GM23248 (cell line): Measurements from ENCODE around the gene CSNK2A1. TPM values are rescaled to one million over a fixed set of nuclear protein-coding genes. Genes with fewer than 3 reads are reported as not detected.
"Not testable (repeated sequence)": the region's sequence is repeated elsewhere in the genome, so short reads cannot be mapped to it uniquely, and the experiment has no call there.

Source experiments
- DNase-seq: peaks from one replicate; pipeline ENCODE4 v3.0.0-alpha.2; 2015
- H2AFZ ChIP-seq: fragments of 200-600 bp; sonication (generic); 2 replicates; pipeline ENCODE4 v1.6.1; 2016; ENCODE audit warnings: antibody characterized with exemption
- H3F3A ChIP-seq: fragments of 200-600 bp; sonication (generic); 2 replicates; pipeline ENCODE4 v1.6.1; 2016; ENCODE audit warnings: mild to moderate bottlenecking, antibody characterized with exemption, mixed run types; ENCODE audit not compliant: insufficient read depth
- H3K27ac ChIP-seq: fragments of 200-600 bp; sonication (generic); 2 replicates; pipeline ENCODE4 v1.5.1; 2016; ENCODE audit warnings: mild to moderate bottlenecking
- H3K27me3 ChIP-seq: fragments of 200-600 bp; sonication (generic); replicated peaks from 2 replicates; pipeline ENCODE4 v1.6.1; 2016; ENCODE audit warnings: mild to moderate bottlenecking; ENCODE audit not compliant: insufficient read depth
- H3K36me3 ChIP-seq: fragments of 200-600 bp; sonication (generic); 2 replicates; pipeline ENCODE4 v1.6.1; 2016; ENCODE audit warnings: low read depth, mild to moderate bottlenecking
- H3K4me1 ChIP-seq: fragments of 200-600 bp; sonication (generic); 2 replicates; pipeline ENCODE4 v1.6.1; 2016; ENCODE audit warnings: mild to moderate bottlenecking; ENCODE audit not compliant: insufficient read depth
- H3K4me2 ChIP-seq: fragments of 200-600 bp; sonication (generic); one replicate; pipeline ENCODE4 v1.6.1; 2016; ENCODE audit warnings: mild to moderate bottlenecking; ENCODE audit not compliant: unreplicated experiment
- H3K4me3 ChIP-seq: fragments of 200-600 bp; sonication (generic); 2 replicates; pipeline ENCODE4 v1.5.1; 2016; ENCODE audit warnings: mild to moderate bottlenecking
- H3K79me2 ChIP-seq: fragments of 200-600 bp; sonication (generic); 2 replicates; pipeline ENCODE4 v1.6.1; 2016; ENCODE audit warnings: mild to moderate bottlenecking; ENCODE audit not compliant: insufficient read depth
- H3K9ac ChIP-seq: fragments of 200-600 bp; sonication (generic); 2 replicates; pipeline ENCODE4 v1.6.1; 2016; ENCODE audit warnings: mild to moderate bottlenecking
- H3K9me2 ChIP-seq: fragments of 200-600 bp; sonication (generic); 2 replicates; pipeline ENCODE4 v1.6.1; 2016; ENCODE audit warnings: mixed run types, mild to moderate bottlenecking, moderate library complexity; ENCODE audit not compliant: insufficient read depth
- H3K9me3 ChIP-seq: fragments of 200-600 bp; sonication (generic); one replicate; pipeline ENCODE4 v1.6.1; 2017; ENCODE audit warnings: low read depth
- H4K20me1 ChIP-seq: fragments of 200-600 bp; sonication (generic); 2 replicates; pipeline ENCODE4 v1.6.0; 2016; ENCODE audit not compliant: insufficient read depth
- EZH2 ChIP-seq: fragments of 200-600 bp; sonication (generic); IDR thresholded peaks from 2 replicates; pipeline ENCODE4 v1.6.1; 2018; ENCODE audit warnings: antibody characterized with exemption, mild to moderate bottlenecking; ENCODE audit not compliant: insufficient read depth, poor library complexity, severe bottlenecking
- EZH2phosphoT487 ChIP-seq: fragments of 200-600 bp; sonication (generic); IDR thresholded peaks from 2 replicates; pipeline ENCODE4 v1.6.1; 2018; ENCODE audit warnings: antibody characterized with exemption, moderate library complexity, mild to moderate bottlenecking, low read depth; ENCODE audit not compliant: insufficient read depth
- WGBS, 2 experiments: methylation state at CpG; one replicate each; pipeline ENCODE4 v1.1.6; 2015 to 2017; ENCODE audit warnings: low lambda C conversion rate in 2 of 2, low coverage in 1 of 2; ENCODE audit errors: missing lambda C conversion rate in 2 of 2; 5-methylcytosine and 5-hydroxymethylcytosine counted together
- in situ Hi-C: fragments of 300-500 bp; cut with MboI; formaldehyde crosslinking; loops from 2 replicates; pipeline ENCODE4 v1.15.0; 2020
- polyA plus RNA-seq: library from polyadenylated mRNA; unstranded; fragments of >200 nt; fragmentation: Nextera tagmentation; extraction: Ambion mirVana; gene quantifications from 2 replicates; pipeline ENCODE4 v1.2.1, GENCODE V29; 2016
- total RNA-seq: library from RNA; depleted of rRNA; stranded (reverse); fragments of >200 nt; shearing (Covaris generic); gene quantifications from 2 replicates; pipeline ENCODE4 v1.2.3, GENCODE V29; 2014

CSNK2A1 gene
- total and polyA plus RNA-seq, 2 experiments from 2014 or later, result 69.0 to 98.8 TPM

DNA sequence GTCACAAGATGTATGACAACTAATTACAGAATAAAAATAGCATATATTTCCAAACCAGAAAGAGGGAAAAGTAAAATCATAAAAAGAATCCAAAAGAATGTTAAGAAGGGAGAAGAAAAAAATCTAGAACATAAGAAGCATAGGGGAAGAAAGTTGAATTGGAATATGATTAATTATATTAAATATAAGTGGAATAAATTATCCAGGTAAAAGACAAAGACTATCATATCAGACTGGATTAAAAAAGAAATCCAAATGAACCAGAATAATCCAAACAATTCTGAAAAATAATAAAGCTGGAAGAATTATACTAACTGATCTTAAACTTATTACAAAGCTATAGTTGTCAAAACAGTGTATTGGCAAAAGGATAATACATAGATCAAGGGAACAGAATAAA is 23.6 kb downstream of the CSNK2A1 start:
- Histone ChIP-seq H3F3A (peaks cover 32% of the 10 kb centered on the region; the same call in 1 of the 2 replicates), H3K36me3 (peaks cover 13% of the 10 kb centered on the region), H3K4me2 (no peak overlapping the region), H3K9ac (no peak overlapping the region), H2AFZ (no peak overlapping the region), H3K9me2 (no peaks in the 10 kb centered on the region), H3K27ac (no peak overlapping the region), H3K27me3 (no peaks in the 10 kb centered on the region), H3K4me3 (no peak overlapping the region), H3K79me2 (peaks cover 100% of the 10 kb centered on the region), H4K20me1 (peaks cover 31% of the 10 kb centered on the region; the same call in 1 of the 2 replicates), H3K9me3 (peaks cover 4% of the 10 kb centered on the region), H3K4me1 (peaks cover 15% of the 10 kb centered on the region)
- DNase-seq, result no peak
- in situ Hi-C loops, result no loop called here
- TF ChIP-seq EZH2, result no peak
- no peak for TF ChIP-seq EZH2phosphoT487

DNA sequence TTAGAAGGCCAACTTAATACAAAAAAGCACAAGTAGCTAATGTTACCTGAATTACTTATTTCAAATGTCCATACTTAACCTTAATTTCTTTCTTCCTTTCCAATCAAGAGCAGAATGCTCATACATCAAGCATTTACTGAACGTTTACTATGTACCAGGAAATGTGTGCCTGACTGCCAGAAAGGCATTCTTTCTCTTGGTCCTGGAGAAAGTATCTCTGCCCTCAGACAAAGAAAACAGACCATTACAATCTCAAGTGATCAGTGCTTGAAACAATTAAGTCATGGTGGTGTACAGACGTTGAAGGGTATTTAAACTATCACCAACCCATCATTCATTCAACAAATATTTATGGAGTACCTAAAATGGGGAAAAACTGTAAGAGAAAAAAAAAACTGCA is 26.4 kb downstream of the CSNK2A1 start:
- H3K4me1 ChIP-seq, result peaks cover 26% of the 10 kb centered on the region
- in situ Hi-C loops, result no loop called here
- no peaks in the 10 kb centered on the region for H3K27me3 ChIP-seq
- peaks cover 5% of the 10 kb centered on the region; the same call in 1 of the 2 replicates for H3K36me3 ChIP-seq
- H2AFZ ChIP-seq, result no peak overlapping the region
- peaks cover 4% of the 10 kb centered on the region for H3K9me3 ChIP-seq
- H3K4me3 ChIP-seq, result no peak overlapping the region
- no peak overlapping the region for H3K4me2 ChIP-seq
- 4 to 7% methylated on average over 2 of the region's 2 CpGs for WGBS, 2 experiments
- H3K9me2 ChIP-seq, result no peaks in the 10 kb centered on the region
- peaks cover 32% of the 10 kb centered on the region; the same call in 1 of the 2 replicates for H3F3A ChIP-seq
- TF ChIP-seq EZH2phosphoT487 (no peak), EZH2 (no peak)
- H3K9ac ChIP-seq, result no peak overlapping the region
- H3K79me2 ChIP-seq, result peaks cover 100% of the 10 kb centered on the region
- DNase-seq, result no peak
- H3K27ac ChIP-seq, result peak overlapping the region; percentile 19
- H4K20me1 ChIP-seq, result peaks cover 43% of the 10 kb centered on the region; the same call in 1 of the 2 replicates

DNA sequence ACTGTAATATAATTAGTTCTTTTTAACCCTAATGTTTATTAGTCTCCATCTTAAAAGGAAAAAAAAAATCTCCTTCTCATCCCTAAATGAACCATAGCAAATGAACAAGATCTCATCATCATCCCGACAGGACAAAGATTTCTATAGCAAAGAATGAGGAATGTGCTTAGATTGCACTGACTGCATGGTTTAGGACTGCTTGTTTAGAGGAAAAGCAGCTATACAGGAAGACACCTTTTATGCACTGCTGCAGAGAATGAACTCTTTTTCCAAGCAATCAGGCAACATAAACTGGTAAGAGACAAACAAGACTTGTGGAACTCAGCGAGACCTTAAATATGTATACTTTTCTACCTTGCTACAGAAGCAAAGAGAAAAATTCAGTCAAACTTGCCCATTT is 26.8 kb downstream of the CSNK2A1 start:
- in situ Hi-C loops, result no loop called here
- no peaks in the 10 kb centered on the region for H3K9me2 ChIP-seq
- DNase-seq, result no peak
- no peak overlapping the region for H3K4me3 ChIP-seq
- peaks cover 32% of the 10 kb centered on the region; the same call in 1 of the 2 replicates for H3F3A ChIP-seq
- peaks cover 4% of the 10 kb centered on the region for H3K9me3 ChIP-seq
- H3K9ac ChIP-seq, result no peak overlapping the region
- TF ChIP-seq EZH2 (no peak), EZH2phosphoT487 (no peak)
- H4K20me1 ChIP-seq, result peaks cover 43% of the 10 kb centered on the region; the same call in 1 of the 2 replicates
- peaks cover 100% of the 10 kb centered on the region for H3K79me2 ChIP-seq
- WGBS, 2 experiments, result 75 to 80% methylated on average over 2 of the region's 2 CpGs
- H3K4me1 ChIP-seq, result peaks cover 26% of the 10 kb centered on the region
- peak overlapping the region; percentile 19 for H3K27ac ChIP-seq
- no peak overlapping the region for H3K4me2 ChIP-seq
- no peak overlapping the region for H2AFZ ChIP-seq
- no peaks in the 10 kb centered on the region for H3K27me3 ChIP-seq
- H3K36me3 ChIP-seq, result peaks cover 5% of the 10 kb centered on the region; the same call in 1 of the 2 replicates

DNA sequence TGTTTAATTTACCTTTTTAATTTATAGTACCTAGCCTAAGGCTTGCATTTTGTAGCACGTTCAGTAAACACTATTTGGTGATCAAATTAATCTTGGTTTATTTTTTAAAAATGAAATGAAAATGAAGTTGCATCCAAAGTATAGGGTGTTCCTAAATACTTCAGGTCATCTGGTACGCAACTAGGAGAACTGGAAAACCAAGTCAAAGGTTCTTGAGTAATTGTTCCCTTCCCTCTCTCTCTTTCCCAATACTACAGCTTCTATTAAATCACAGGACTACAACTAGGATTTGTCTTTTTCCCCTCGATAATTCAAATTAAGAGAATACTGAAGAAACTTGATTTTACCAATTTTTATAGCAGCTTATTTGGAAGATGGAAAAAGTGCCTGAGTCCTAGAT is 27.9 kb downstream of the CSNK2A1 start:
- no peaks in the 10 kb centered on the region for H3K27me3 ChIP-seq
- H2AFZ ChIP-seq, result no peak overlapping the region
- no peak overlapping the region for H3K9ac ChIP-seq
- H3K4me1 ChIP-seq, result peaks cover 26% of the 10 kb centered on the region
- peaks cover 49% of the 10 kb centered on the region; the same call in 1 of the 2 replicates for H4K20me1 ChIP-seq
- H3K9me2 ChIP-seq, result no peaks in the 10 kb centered on the region
- in situ Hi-C loops, result no loop called here
- no peak overlapping the region for H3K4me3 ChIP-seq
- peaks cover 100% of the 10 kb centered on the region for H3K79me2 ChIP-seq
- 98 to 99% methylated on average over 3 of the region's 3 CpGs for WGBS, 2 experiments
- H3F3A ChIP-seq, result peaks cover 22% of the 10 kb centered on the region; the same call in 1 of the 2 replicates
- no peak for TF ChIP-seq EZH2phosphoT487
- no peak for TF ChIP-seq EZH2
- no peak for DNase-seq
- no peak overlapping the region for H3K4me2 ChIP-seq
- H3K36me3 ChIP-seq, result peaks cover 3% of the 10 kb centered on the region; the same call in 1 of the 2 replicates
- H3K27ac ChIP-seq, result 0 out of 2 replicates have a peak overlapping the region, but pooled peaks have one; percentile 19
- H3K9me3 ChIP-seq, result peaks cover 4% of the 10 kb centered on the region

DNA sequence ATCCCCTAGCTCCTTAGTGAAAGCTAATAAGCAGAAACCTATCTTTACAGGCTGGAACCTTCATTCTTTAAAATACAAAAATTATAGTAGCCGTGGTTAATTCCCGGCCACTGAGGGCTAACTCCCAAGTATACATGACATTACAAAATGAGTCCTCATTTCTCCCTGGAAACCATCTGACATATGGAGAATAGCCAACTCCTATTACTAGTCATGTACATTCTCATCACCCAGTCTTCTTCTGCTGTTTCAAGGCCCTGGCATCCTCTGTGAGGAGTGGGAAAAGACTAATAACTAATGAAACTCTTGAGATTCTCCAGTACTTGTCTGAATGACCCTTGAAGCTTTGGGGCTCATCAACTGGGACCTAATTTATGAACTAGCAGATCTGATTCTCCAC is 30.2 kb downstream of the CSNK2A1 start:
- no peak overlapping the region for H3K9ac ChIP-seq
- H3K79me2 ChIP-seq, result peaks cover 100% of the 10 kb centered on the region
- H3K36me3 ChIP-seq, result no peaks in the 10 kb centered on the region
- in situ Hi-C loops, result no loop called here
- peaks cover 29% of the 10 kb centered on the region; the same call in 1 of the 2 replicates for H3F3A ChIP-seq
- peak; percentile 55 for DNase-seq
- H3K4me3 ChIP-seq, result no peak overlapping the region
- no peak overlapping the region for H2AFZ ChIP-seq
- H3K27me3 ChIP-seq, result no peaks in the 10 kb centered on the region
- H3K9me3 ChIP-seq, result no peaks in the 10 kb centered on the region
- peaks cover 30% of the 10 kb centered on the region for H3K4me1 ChIP-seq
- no peak for TF ChIP-seq EZH2
- H3K27ac ChIP-seq, result no peak overlapping the region
- no peaks in the 10 kb centered on the region for H3K9me2 ChIP-seq
- peak overlapping the region; percentile 14 for H3K4me2 ChIP-seq
- H4K20me1 ChIP-seq, result peaks cover 60% of the 10 kb centered on the region; the same call in 1 of the 2 replicates
- WGBS, 2 experiments, result 48 to 56% methylated on average over 2 of the region's 2 CpGs

DNA sequence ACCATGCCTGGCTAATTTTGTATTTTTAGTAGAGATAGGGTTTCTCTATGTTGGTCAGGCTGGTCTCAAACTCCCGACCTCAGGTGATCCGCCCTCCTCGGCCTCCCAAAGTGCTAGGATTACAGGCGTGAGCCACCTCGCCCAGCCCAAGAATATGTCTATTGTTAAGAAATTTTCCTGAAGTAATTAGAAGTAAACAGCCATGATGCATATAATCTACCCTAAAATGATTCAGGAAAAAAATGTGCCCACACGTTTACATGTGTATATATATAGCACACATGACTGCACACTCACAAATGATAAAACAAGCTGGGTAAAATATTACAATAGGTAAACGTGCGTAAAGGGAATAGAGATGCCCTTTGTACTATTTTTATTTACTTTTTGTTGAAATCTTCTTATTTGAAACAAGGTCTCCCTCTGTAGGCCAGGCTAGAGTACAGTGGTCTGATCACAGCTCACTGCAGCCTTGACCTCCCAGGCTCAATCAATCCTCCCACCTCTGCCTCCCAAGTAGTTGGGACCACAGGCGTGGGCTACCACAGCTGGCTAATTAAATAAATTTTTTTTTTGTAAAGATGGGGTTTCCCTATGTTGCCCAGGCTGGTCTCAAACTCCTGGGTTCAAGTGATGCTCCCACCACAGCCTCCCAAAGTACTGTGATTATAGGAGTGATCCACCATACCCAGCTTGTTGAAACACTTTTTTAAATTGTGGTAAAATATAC is 33.1 kb downstream of the CSNK2A1 start:
- H3K4me1 ChIP-seq, result peaks cover 21% of the 10 kb centered on the region; the same call in 1 of the 2 replicates
- WGBS, 2 experiments, result 89 to 90% methylated on average over 9 of the region's 9 CpGs
- H3K9me2 ChIP-seq, result not testable (repeated sequence)

More for the DNA sequence above, 33.1 kb downstream of the CSNK2A1 start:
- peaks cover 19% of the 10 kb centered on the region; the same call in 1 of the 2 replicates for H3F3A ChIP-seq
- H3K27me3 ChIP-seq, H3K4me3 ChIP-seq, H3K9ac ChIP-seq, H3K4me2 ChIP-seq, H3K27ac ChIP-seq, H3K9me3 ChIP-seq, H2AFZ ChIP-seq, in situ Hi-C loops, DNase-seq: not testable (repeated sequence)
- peaks cover 42% of the 10 kb centered on the region; the same call in 1 of the 2 replicates for H4K20me1 ChIP-seq
- peaks cover 100% of the 10 kb centered on the region for H3K79me2 ChIP-seq
- peaks cover 21% of the 10 kb centered on the region for H3K36me3 ChIP-seq
